HCT116 (cell line): ENCODE data around the gene TMEM217.

Source experiments
- ELF1 ChIP-seq: IDR thresholded peaks from 2 replicates; pipeline ENCODE4 v1.6.1; 2012; ENCODE audit warnings: low read depth, borderline replicate concordance
- EZH2 ChIP-seq: fragments of 200-600 bp; sonication (generic); IDR thresholded peaks from 2 replicates; pipeline ENCODE4 v1.6.1; 2017; ENCODE audit warnings: antibody characterized with exemption, mixed run types
- EZH2phosphoT487 ChIP-seq: fragments of 200-600 bp; IDR thresholded peaks from 2 replicates; pipeline ENCODE4 v1.6.1; 2018; ENCODE audit warnings: antibody characterized with exemption, borderline replicate concordance
- MAX ChIP-seq: IDR thresholded peaks from 2 replicates; pipeline ENCODE4 v1.6.1; 2012
- POLR2A ChIP-seq: IDR thresholded peaks from 2 replicates; pipeline ENCODE4 v1.7.0; 2011; ENCODE audit warnings: borderline replicate concordance; ENCODE audit not compliant: insufficient read depth, insufficient read length; ENCODE audit errors: extremely low read depth
- RAD21 ChIP-seq: IDR thresholded peaks from 2 replicates; pipeline ENCODE4 v1.6.1; 2012; ENCODE audit warnings: low read depth, mild to moderate bottlenecking
- REST ChIP-seq: IDR thresholded peaks from 2 replicates; pipeline ENCODE4 v1.6.1; 2012; ENCODE audit warnings: low read depth
- SIN3A ChIP-seq: IDR thresholded peaks from 2 replicates; pipeline ENCODE4 v1.6.1; 2012; ENCODE audit warnings: low read depth
- SRF ChIP-seq: IDR thresholded peaks from 2 replicates; pipeline ENCODE4 v1.6.1; 2012; ENCODE audit warnings: low read depth
- YY1 ChIP-seq: IDR thresholded peaks from 2 replicates; pipeline ENCODE4 v1.6.1; 2011; ENCODE audit warnings: low read length, low read depth, moderate library complexity, mild to moderate bottlenecking; ENCODE audit not compliant: insufficient replicate concordance; ENCODE audit errors: extremely low read depth
- ZBTB33 ChIP-seq: IDR thresholded peaks from 2 replicates; pipeline ENCODE4 v1.6.1; 2011; ENCODE audit warnings: mild to moderate bottlenecking, low read length, moderate library complexity; ENCODE audit not compliant: insufficient replicate concordance; ENCODE audit errors: extremely low read depth
- ZFX ChIP-seq: fragments of 450-650 bp; IDR thresholded peaks from 2 replicates; pipeline ENCODE4 v1.6.1; 2017
- TF ChIP-seq, protein P1 (sequence below), 3 experiments: fragments of 200-600 bp in 1 of 3; sonication (generic) in 1 of 3; IDR thresholded peaks in 2 of 3; conservative IDR thresholded peaks in 1 of 3; 2 replicates each; pipeline ENCODE4 v1.5.1; 2012 to 2017; ENCODE audit warnings: low read depth in 2 of 3, low read length in 2 of 3, antibody characterized with exemption in 1 of 3, borderline replicate concordance in 1 of 3, control low read depth in 1 of 3, mild to moderate bottlenecking in 1 of 3, mixed read lengths in 1 of 3, mixed run types in 1 of 3, moderate library complexity in 1 of 3; ENCODE audit not compliant: insufficient read depth in 1 of 3

DNA sequence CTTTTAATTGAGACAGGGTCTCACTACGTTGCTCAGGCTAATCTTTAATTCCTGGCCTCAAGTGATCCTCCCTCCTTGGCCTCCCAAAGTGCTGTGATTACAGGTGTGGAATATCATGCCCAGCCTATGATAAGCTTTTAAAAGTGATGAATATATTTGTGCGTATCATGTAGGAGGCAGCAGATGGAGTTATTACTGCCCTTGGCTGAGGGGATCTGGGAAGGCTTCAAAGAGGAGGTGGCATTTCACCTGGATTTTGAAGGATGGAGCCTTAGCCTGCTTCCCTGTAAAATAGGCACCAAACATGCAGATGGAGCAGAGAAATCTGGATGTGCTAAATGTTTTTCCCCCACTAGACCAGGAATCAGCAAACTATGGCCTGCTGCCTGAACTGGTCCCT is 77.9 kb downstream of the TMEM217 start:
- TF ChIP-seq, protein P1, sequence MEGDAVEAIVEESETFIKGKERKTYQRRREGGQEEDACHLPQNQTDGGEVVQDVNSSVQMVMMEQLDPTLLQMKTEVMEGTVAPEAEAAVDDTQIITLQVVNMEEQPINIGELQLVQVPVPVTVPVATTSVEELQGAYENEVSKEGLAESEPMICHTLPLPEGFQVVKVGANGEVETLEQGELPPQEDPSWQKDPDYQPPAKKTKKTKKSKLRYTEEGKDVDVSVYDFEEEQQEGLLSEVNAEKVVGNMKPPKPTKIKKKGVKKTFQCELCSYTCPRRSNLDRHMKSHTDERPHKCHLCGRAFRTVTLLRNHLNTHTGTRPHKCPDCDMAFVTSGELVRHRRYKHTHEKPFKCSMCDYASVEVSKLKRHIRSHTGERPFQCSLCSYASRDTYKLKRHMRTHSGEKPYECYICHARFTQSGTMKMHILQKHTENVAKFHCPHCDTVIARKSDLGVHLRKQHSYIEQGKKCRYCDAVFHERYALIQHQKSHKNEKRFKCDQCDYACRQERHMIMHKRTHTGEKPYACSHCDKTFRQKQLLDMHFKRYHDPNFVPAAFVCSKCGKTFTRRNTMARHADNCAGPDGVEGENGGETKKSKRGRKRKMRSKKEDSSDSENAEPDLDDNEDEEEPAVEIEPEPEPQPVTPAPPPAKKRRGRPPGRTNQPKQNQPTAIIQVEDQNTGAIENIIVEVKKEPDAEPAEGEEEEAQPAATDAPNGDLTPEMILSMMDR (IDR thresholded peaks at IDR 0.05 in 2 of 3, conservative IDR thresholded peaks at IDR 0.05 in 1 of 3; ENCODE audit: borderline replicate concordance in 1 of 3, insufficient read depth in 1 of 3, low read depth in 2 of 3, low read length in 2 of 3), result no peak
- no peak for TF ChIP-seq ZBTB33
- TF ChIP-seq POLR2A, result no peak
- TF ChIP-seq EZH2, result no peak
- no peak for TF ChIP-seq ZFX
- no peak for TF ChIP-seq SRF
- TF ChIP-seq MAX, result no peak
- TF ChIP-seq SIN3A, result no peak
- no peak for TF ChIP-seq YY1
- no peak for TF ChIP-seq EZH2phosphoT487
- TF ChIP-seq RAD21, result no peak
- no peak for TF ChIP-seq REST
- no peak for TF ChIP-seq ELF1
